PC-3 (cell line): ENCODE data around the gene NELFE.

Experiments used
- EZH2 ChIP-seq: fragments of 300-600 bp; sonication (generic); IDR thresholded peaks from one replicate; pipeline ENCODE4 v1.6.1; 2017; ENCODE audit warnings: antibody characterized with exemption, mild to moderate bottlenecking, low read length; ENCODE audit not compliant: unreplicated experiment
- TF ChIP-seq, protein P1 (sequence below): fragments of 300-600 bp; sonication (generic); conservative IDR thresholded peaks from 2 replicates; pipeline ENCODE4 v1.5.1; 2017; ENCODE audit warnings: antibody characterized with exemption, low read depth, mild to moderate bottlenecking, low read length

DNA sequence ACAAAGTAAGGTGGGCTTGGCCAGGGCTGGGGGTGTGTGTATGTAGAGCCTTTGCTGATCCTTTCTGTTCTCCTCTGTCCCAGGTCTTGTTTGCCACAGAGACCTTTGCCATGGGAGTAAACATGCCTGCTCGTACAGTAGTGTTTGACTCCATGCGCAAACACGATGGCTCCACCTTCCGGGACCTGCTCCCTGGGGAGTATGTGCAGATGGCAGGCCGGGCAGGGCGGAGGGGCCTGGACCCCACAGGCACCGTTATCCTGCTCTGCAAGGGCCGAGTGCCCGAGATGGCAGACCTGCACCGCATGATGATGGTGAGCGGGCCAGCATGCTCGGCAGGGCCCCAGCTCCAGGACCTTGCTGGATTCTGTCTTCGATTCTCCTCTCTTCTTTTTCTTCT lies 6.9 kb upstream of the NELFE start:
- TF ChIP-seq, protein P1, sequence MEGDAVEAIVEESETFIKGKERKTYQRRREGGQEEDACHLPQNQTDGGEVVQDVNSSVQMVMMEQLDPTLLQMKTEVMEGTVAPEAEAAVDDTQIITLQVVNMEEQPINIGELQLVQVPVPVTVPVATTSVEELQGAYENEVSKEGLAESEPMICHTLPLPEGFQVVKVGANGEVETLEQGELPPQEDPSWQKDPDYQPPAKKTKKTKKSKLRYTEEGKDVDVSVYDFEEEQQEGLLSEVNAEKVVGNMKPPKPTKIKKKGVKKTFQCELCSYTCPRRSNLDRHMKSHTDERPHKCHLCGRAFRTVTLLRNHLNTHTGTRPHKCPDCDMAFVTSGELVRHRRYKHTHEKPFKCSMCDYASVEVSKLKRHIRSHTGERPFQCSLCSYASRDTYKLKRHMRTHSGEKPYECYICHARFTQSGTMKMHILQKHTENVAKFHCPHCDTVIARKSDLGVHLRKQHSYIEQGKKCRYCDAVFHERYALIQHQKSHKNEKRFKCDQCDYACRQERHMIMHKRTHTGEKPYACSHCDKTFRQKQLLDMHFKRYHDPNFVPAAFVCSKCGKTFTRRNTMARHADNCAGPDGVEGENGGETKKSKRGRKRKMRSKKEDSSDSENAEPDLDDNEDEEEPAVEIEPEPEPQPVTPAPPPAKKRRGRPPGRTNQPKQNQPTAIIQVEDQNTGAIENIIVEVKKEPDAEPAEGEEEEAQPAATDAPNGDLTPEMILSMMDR: no peak
- TF ChIP-seq EZH2: no peak
